Pulmonary artery endothelial cell (primary cell): ENCODE data around the gene AOC2. TPM values are rescaled to one million over a fixed set of nuclear protein-coding genes. Genes with fewer than 3 reads are reported as not detected.
"Not testable (repeated sequence)": the region's sequence is repeated elsewhere in the genome, so short reads cannot be mapped to it uniquely, and the experiment has no call there.

Experiments used
- DNase-seq: peaks from one replicate; pipeline ENCODE4 v3.0.0-alpha.2; 2011; ENCODE audit warnings: low read depth, low spot score
- total RNA-seq: library from RNA; depleted of rRNA; stranded (reverse); fragments of >200 nt; gene quantifications from 2 replicates; pipeline ENCODE4 v1.2.3, GENCODE V29; 2014

Gene AOC2
- total RNA-seq, 1 donor from 2014 or later = 0.26 TPM

DNA sequence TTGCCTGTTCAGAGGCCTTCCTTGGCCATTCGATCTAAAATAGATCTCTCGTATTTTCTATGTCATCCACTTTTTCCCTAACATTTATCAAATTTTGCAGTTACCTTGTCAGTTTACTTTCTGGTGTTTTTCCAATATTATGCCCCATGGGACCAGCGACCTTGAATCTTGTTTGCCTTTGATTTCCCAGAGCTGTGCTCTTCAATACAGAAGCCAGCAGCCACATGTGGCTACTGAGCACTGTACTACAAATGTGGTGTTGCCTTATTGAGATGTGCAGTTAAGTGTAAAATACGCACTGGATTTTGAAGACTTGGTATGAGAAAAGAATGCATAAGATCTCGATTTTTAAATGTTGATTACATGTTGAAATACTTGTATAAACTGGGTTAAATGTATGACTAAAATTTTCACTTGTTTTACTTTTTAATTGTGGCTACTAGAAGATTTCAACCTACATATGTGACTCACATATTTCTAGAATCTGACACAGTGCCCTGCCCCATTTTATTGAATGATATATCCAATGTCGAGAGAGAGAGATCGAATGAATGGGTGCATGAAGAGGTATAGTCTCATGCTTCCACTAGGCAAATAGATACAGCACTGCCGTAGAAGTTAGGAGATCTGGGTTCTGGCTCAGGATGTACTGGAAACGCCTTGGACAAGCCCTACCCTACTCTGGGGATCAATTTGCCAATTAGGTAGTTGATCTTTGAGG lies 12.0 kb upstream of the AOC2 start:
- DNase-seq = no peak

GRCh38 chr17:42832934-42833766 lies 11.2 kb upstream of the AOC2 start, which contains the start of gene PSME3:
Gene PSME3, plus strand, starts transcription at chr17:42833397. Its CDS starts 235 bp downstream, at chr17:42833632.
- DNase-seq = peak; percentile 41

GRCh38 chr17:42833767-42834422 lies 10.5 kb upstream of the AOC2 start:
- no peak for DNase-seq

DNA sequence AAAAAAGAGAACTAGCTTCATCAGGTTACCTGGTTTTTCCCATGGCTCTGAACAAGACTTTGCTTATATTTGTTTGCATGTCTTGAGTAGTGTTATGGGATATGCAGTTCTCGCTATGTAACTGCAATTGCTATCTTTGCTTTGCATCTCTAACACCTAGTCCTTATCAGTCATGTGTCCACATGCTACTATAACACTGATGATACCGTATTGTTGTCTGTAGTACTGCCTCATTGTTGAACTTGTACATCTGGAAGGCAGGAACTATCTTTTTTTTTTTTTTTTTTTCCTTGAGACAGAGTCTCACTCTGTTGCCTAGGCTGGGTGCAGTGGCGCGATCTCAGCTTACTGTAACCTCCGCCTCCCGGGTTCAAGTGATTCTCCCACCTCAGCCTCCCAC lies 8.6 kb upstream of the AOC2 start:
- no peak for DNase-seq

- no peak for DNase-seq
Observed at GRCh38 chr17:42841975-42842685, 2.2 kb upstream of the AOC2 start.

DNA sequence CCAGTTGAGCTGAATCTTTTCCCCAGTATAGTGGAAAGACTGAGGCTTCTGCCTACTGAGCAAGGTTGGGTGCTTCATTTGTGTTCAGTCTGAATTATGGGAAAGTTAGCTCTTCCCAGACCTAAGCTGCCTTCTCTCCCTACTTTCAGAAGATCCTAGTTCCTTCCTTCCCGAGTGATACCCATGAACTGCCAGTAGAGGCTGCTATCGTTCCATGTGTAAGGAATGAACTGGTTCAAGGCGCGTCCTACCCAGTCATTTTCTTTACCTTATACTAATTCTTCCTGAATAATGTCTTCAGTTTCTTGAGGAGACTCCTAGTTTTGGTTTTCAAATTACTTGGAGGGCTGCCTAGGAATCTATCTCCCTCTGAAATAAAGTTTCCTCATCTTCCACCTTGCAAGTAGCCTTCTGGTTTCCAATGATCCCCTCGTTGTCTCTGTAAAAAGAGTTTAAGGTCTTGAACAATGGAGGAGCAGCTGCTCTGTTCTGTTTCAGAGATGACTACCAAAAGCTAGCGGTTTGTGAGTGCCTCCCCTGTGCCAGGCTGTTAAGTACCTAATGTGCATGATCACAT lies 934 bp upstream of the AOC2 start:
- DNase-seq = peak; percentile 47

GRCh38 chr17:42844761-42845555 lies 578 bp downstream of the AOC2 start:
- no peak for DNase-seq

DNA sequence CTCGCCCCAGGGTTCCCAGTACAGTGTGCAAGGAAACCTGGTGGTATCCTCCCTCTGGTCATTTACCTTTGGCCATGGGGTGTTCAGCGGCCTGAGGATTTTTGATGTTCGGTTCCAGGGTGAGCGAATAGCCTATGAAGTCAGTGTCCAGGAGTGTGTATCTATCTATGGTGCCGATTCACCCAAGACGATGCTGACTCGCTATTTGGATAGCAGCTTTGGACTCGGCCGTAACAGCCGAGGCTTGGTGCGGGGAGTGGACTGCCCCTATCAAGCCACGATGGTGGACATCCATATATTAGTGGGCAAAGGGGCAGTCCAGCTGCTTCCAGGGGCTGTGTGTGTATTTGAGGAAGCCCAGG lies 1.2 kb downstream of the AOC2 start:
- DNase-seq = no peak

- DNase-seq = no peak
Observed at GRCh38 chr17:42845918-42846593, 1.7 kb downstream of the AOC2 start.

GRCh38 chr17:42846594-42847280 lies 2.4 kb downstream of the AOC2 start:
- no peak for DNase-seq

DNA sequence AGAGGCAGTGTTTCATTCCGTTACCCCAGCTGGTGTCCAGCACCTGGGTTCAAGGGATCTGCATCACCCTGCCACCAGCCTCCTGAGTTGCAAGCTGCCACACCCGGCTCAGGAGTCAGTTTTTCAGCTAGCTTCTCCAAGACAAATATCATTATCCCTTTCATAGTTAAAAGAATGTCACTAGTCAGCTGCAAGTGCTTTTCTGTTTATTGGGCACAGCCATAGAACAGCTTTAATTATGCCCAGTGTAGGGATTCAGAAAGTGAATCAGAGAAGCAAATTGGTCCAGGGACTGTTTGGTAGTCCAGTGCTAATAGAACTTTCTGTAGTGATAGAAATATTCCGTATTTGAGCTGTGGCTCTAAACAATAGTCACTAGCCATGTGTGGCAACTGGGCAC lies 3.7 kb downstream of the AOC2 start:
- no peak for DNase-seq

DNA sequence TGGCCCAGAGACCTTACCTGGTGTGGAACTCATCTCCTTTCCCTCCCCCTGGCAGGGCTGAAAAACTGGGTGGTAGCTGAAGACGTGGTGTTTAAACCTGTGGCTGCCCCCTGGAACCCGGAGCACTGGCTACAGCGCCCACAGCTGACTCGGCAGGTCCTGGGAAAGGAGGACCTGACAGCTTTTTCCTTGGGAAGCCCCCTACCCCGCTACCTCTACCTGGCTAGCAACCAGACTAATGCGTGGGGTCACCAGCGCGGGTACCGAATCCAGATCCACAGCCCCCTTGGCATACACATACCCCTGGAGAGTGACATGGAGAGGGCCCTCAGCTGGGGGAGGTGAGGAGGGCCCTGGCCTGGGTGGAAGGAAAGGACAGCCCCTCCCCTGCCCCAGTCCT lies 4.7 kb downstream of the AOC2 start:
- no peak for DNase-seq

DNA sequence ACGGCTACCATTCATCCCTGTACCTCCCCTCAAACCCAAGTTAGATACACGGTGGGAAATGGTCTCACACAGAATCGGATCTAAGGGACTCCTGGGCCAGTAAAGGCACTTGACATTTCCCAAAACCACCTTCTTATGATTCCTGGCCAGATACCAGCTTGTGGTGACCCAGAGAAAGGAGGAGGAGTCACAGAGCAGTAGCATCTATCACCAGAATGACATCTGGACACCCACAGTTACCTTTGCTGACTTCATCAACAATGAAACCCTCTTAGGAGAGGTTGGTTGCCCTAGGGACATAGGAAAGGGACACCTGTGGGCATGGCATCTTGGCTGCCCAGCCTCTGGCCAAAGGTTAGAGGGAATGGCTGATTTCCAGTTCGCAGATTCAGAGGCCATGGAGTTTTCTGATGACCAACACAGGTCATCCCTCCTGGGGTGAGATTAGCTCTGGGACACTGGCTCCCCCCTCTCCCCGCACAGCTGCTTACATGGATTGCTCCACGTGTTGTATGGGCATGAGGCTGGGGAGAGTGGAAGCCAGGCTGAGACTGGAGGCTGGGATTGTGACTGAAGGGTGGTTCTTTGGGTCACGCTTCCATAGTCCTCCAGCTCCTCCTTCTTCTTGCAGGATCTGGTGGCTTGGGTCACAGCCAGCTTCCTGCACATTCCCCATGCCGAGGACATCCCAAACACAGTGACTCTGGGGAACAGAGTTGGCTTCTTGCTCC lies 5.2 kb downstream of the AOC2 start:
- DNase-seq = no peak

- DNase-seq = no peak
Observed at GRCh38 chr17:42850954-42851353, 6.6 kb downstream of the AOC2 start, which contains the start of gene AOC3. Gene AOC3, plus strand, starts transcription at chr17:42851199. Its CDS starts 145 bp downstream, at chr17:42851344.

DNA sequence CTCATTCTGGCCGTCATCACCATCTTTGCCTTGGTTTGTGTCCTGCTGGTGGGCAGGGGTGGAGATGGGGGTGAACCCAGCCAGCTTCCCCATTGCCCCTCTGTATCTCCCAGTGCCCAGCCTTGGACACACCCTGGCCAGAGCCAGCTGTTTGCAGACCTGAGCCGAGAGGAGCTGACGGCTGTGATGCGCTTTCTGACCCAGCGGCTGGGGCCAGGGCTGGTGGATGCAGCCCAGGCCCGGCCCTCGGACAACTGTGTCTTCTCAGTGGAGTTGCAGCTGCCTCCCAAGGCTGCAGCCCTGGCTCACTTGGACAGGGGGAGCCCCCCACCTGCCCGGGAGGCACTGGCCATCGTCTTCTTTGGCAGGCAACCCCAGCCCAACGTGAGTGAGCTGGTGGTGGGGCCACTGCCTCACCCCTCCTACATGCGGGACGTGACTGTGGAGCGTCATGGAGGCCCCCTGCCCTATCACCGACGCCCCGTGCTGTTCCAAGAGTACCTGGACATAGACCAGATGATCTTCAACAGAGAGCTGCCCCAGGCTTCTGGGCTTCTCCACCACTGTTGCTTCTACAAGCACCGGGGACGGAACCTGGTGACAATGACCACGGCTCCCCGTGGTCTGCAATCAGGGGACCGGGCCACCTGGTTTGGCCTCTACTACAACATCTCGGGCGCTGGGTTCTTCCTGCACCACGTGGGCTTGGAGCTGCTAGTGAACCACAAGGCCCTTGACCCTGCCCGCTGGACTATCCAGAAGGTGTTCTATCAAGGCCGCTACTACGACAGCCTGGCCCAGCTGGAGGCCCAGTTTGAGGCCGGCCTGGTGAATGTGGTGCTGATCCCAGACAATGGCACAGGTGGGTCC lies 7.2 kb downstream of the AOC2 start:
- not testable (repeated sequence) for DNase-seq

DNA sequence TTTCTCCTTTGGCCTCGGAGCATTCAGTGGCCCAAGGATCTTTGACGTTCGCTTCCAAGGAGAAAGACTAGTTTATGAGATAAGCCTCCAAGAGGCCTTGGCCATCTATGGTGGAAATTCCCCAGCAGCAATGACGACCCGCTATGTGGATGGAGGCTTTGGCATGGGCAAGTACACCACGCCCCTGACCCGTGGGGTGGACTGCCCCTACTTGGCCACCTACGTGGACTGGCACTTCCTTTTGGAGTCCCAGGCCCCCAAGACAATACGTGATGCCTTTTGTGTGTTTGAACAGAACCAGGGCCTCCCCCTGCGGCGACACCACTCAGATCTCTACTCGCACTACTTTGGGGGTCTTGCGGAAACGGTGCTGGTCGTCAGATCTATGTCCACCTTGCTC lies 8.0 kb downstream of the AOC2 start:
- no peak for DNase-seq

DNA sequence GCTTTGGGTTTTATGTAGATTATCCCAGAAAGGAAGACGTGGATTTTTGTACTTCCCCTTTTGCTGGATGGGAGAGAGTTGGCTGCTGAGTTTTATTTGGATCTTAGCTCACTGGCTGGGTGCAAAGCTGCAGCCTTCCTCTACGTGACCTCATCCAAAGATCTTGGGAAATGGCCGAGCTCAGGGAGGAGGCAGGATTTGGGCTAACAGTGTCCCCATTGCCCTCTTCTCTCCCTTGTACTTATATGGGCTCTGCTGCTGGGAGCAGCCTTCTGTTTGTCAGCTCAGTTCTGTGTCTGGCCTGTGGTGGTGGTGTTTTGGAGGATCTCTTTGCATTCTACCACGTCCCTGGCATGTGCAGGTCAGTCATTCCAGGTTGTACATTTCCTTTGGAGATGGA lies 8.6 kb downstream of the AOC2 start:
- DNase-seq = no peak

GRCh38 chr17:42853597-42853967 lies 9.2 kb downstream of the AOC2 start:
- no peak for DNase-seq
